Measurements from ENCODE around the gene SLC14A1. TPM values are rescaled to one million over a fixed set of nuclear protein-coding genes. Genes with fewer than 3 reads are reported as not detected.

SLC14A1 gene
- total and polyA plus RNA-seq, 7 experiments from 2014 or later = 0.97 to 12.9 (median 3.2) TPM

DNA sequence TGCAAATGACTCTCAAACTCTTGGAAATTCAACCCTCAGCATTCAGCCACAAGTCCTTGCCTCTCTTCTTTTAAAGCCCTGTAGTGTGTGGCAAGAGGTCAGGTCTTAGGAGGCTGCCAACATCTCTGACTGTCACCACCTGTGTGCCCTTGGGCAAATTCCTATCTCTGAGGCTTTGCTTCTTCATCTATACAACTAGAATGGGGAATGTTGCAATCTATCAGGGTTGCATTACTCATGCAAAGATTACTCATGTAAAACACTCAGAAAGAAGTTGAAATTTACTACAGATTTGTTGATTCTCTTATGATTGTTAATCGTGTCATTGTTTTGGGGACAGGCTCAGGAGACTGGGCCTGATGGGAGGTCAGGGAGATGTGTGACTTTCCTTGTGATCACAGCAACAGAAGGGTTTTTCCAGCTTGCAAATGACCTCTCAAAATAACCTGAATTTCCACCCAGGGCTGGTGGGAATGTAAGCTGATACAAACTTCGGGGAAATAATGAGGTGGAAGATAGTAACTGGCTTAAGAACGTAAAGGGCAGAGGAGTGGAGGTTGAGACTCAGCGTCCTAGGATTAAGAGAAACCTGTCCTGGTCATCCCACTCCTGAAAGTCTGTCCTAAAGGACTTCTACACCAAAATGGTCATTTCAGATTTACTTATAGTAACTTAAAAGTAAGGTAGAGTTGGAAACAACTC, 69.4 kb downstream of the SLC14A1 start:
- H3K9me3 ChIP-seq (ENCODE audit: control insufficient read depth in 2 of 3, low read length in 3 of 3) = no peaks in the 10 kb centered on the region
- Mint-ChIP-seq H3K36me3 (peaks cover 0 to 5% (median 2%) of the 10 kb centered on the region in 5 donors), H3K27me3 (peaks cover under 1 to 23% (median 3%) of the 10 kb centered on the region in 5 donors), H3K27ac (no peak overlapping the region), H3K4me1 (peaks cover 0 to 1% (median 0%) of the 10 kb centered on the region in 7 donors), H3K9me3 (peaks cover 0 to 12% (median 4%) of the 10 kb centered on the region in 11 donors), H3K4me3 (no peak overlapping the region)
- H3K36me3 ChIP-seq (ENCODE audit: control insufficient read depth in 2 of 3, insufficient read depth in 3 of 3, low read length in 3 of 3) = no peaks in the 10 kb centered on the region
- H3K27me3 ChIP-seq (ENCODE audit: control insufficient read depth in 2 of 2, insufficient read depth in 2 of 2, low read length in 2 of 2) = no peaks in the 10 kb centered on the region
- no peak overlapping the region for H3K4me3 ChIP-seq (ENCODE audit: low read length)
- no peak overlapping the region for H3K27ac ChIP-seq (ENCODE audit: low read depth, low read length)
- intact Hi-C loops (cut with micrococcal nuclease) = no loop called here
- H3K4me1 ChIP-seq (ENCODE audit: control insufficient read depth in 2 of 2, insufficient read depth in 2 of 2, low read length in 2 of 2) = no peaks in the 10 kb centered on the region
- no peak for DNase-seq
- POLR2A ChIA-PET = no interaction called here
- CTCF ChIA-PET = no interaction called here
- peak; percentile 52 for ATAC-seq

GRCh38 chr18:45801416-45802004, 77.5 kb downstream of the SLC14A1 start:
- peaks cover 0 to 24% (median 18%) of the 10 kb centered on the region in 5 donors for H3K36me3 Mint-ChIP-seq
- H3K27ac Mint-ChIP-seq = no peak overlapping the region
- H3K4me1 Mint-ChIP-seq = peaks cover 0 to 4% (median 0%) of the 10 kb centered on the region in 7 donors
- H3K27ac ChIP-seq (ENCODE audit: low read depth, low read length) = no peak overlapping the region
- no peak for ATAC-seq
- H3K9me3 ChIP-seq (ENCODE audit: control insufficient read depth in 2 of 3, low read length in 3 of 3) = peaks cover 0 to 4% (median 0%) of the 10 kb centered on the region in 3 experiments
- H3K4me3 ChIP-seq (ENCODE audit: low read length) = no peak overlapping the region
- H3K27me3 Mint-ChIP-seq = peaks cover 5 to 27% (median 11%) of the 10 kb centered on the region in 5 donors
- no peak for DNase-seq
- POLR2A ChIA-PET = interaction anchor here (0.6 kb wide), 1 partner anchor 47 kb away, joined by 4 read pairs; no protein-coding TSS in a partner anchor
- CTCF ChIA-PET = no interaction called here
- H3K9me3 Mint-ChIP-seq = peaks cover 0 to 23% (median 14%) of the 10 kb centered on the region in 11 donors
- H3K4me3 Mint-ChIP-seq = no peak overlapping the region
- no peaks in the 10 kb centered on the region for H3K27me3 ChIP-seq (ENCODE audit: control insufficient read depth in 2 of 2, insufficient read depth in 2 of 2, low read length in 2 of 2)
- intact Hi-C loops (cut with micrococcal nuclease) = no loop called here
- H3K4me1 ChIP-seq (ENCODE audit: control insufficient read depth in 2 of 2, insufficient read depth in 2 of 2, low read length in 2 of 2) = no peaks in the 10 kb centered on the region
- H3K36me3 ChIP-seq (ENCODE audit: control insufficient read depth in 2 of 3, insufficient read depth in 3 of 3, low read length in 3 of 3) = no peaks in the 10 kb centered on the region

Other genes with a start within 250 kb of the SLC14A1 start
- gene SLC14A2, start 108.7 kb upstream of the SLC14A1 start, total RNA-seq = under 1 TPM in 1 of 5 experiments, not detected in 4; 0.10 TPM
- not detected for gene SLC14A2, start 108.7 kb upstream of the SLC14A1 start, polyA plus RNA-seq
- 1 to 10 TPM in 1 of 5 experiments, not detected in 4; 1.3 TPM for gene SIGLEC15, start 101.5 kb downstream of the SLC14A1 start, total RNA-seq
- gene SIGLEC15, start 101.5 kb downstream of the SLC14A1 start, polyA plus RNA-seq = under 1 TPM in 1 of 2 donors, not detected in 1; 0.13 TPM
- gene EPG5, start 243.1 kb downstream of the SLC14A1 start, total RNA-seq = 10 to 100 TPM; 26.0 to 54.8 (median 44.7) TPM
- 1 to 10 TPM; 6.3 to 6.4 TPM for gene EPG5, start 243.1 kb downstream of the SLC14A1 start, polyA plus RNA-seq